Fibroblast of the conjunctiva (primary cell): Measurements from ENCODE around the gene IGF1R.

Experiments
- DNase-seq: peaks from one replicate; pipeline ENCODE4 v3.0.0-alpha.2; 2010; ENCODE audit warnings: low read depth

IGF1R gene

DNA sequence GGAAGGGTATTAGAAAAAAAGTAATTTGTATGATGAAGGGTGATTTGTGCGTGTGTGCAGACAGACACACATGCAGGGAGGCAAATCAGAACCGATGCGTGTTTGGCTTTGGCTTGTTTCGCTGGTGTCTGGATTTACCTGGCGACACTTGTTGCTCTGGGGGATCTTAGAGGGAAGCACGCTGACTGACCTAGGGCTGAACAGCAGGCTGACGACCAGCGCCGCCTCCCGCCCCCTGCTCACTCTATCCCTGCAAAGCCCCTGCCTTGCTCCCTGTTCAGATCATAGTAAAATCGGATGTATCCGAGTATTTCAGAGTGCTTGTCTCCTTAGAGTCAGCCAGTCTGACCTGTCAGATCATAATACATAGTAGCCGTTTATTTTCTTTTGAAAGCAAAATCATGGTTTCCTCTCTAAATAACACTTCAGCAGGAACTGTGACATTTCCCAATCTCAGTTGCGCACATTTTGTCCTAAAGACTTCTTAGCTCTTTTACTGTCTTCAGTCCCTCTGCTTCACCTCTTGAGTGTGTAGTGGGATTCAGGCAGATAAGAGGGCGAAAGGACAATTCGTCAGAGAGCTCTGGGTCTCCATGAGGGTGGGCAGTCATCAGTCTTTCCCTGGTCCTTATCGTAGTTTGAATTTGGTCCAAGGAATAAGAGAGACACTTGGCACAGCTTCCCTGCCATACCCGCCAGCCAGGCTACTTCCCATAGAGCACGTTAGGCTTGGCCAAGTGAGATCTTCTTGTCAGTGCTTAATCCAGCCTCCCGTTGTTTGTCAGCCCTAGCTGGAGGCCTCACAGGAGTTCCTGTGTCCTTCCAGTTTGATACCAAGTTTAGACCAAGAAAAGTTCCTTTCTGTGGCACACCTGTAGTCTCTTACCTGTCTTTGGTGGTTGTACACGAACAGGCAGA, 261.9 kb downstream of the IGF1R start:
- DNase-seq: no peak

DNA sequence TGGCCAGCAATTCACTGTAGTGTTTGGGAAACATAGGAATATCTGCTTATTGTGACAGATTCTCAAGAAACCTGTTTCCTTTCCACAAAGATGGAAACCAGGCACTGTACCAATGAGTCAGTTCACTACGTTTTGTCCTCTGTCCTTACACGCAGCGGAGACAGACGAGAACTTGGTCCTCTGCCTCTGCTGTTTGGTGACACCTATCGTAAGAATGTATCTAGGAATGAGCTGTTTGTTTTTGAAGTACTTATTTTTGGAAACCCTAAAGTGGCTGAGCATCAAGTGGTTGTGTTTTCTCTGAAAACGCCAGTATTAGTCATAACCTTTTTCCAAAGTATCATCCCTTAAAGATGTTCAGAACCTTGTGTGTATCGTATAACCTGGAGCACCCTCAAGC, 266.3 kb downstream of the IGF1R start:
- DNase-seq: peak; percentile 50

DNA sequence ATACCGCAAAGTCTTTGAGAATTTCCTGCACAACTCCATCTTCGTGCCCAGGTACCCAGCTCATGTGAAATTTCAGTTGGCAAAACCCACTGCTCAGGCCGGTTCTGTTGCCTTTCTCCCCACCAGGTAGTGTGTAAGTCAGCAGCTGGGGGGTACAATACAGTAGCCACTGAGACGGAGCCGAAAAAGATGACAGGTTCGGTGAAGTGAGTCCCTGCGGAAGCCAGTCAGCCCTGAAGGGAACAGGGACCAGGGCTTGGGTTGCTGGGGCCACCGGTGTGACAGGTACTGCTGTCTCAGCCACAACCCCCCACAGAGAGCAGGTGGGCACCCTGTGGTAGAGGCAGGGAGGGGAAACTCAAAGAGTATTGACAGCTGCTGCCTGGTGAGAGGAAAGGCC, 268.5 kb downstream of the IGF1R start:
- no peak for DNase-seq

DNA sequence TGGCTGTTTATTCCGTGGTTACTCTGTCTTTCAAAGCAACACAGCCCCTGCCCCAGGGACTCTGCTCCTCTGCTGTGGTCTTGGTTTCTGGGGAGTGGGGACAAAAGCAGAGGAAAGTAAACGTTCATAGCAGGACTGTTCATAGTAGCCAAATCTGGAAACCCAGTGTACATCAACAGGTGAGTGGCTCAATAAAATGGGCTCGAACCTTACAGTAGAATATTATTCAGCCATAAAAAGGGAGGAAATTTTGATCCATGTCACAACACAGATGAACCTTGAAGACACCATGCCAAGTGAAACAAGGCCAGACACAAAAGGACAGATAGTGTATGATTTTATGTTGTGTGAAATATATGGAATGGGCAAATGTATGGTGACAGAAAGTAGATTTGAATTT, 269.1 kb downstream of the IGF1R start:
- no peak for DNase-seq

DNA sequence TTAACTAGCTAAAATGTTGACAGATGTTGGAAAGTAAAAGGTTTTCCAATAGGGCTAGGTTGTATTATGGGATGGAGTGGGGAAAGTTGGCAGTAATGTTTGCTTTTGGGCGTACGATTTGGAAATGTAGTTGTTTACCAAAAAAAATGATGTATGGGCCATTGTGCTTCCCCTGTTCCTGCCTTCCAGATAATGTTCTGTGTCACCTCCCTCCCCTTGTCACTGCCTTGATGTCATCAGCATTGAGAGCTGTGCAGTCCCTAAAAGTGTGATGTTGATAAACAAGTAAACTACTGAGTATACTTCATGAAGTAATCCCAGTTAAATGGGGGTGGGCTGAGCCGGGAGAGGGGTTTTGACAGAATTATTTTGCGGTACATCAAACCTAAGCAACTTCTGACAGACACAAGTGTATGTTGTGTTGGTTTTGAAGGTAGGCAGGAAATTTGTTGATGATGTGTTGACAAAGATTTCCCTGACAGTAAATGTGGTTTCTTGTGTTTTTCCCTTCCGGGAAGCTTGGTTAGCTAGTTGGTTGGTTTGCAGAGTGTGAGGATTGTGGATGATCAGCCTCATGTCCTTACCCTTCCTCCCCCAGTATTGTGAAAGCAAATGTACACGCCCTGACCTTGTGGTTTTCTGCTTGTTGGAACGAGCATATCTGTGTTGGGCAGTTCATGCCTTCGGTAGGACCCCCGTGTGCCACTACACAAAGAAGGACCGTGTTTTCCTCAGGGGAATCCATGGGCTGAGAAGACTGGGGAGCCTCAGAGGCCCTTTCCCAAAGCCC, 271.9 kb downstream of the IGF1R start:
- no peak for DNase-seq

DNA sequence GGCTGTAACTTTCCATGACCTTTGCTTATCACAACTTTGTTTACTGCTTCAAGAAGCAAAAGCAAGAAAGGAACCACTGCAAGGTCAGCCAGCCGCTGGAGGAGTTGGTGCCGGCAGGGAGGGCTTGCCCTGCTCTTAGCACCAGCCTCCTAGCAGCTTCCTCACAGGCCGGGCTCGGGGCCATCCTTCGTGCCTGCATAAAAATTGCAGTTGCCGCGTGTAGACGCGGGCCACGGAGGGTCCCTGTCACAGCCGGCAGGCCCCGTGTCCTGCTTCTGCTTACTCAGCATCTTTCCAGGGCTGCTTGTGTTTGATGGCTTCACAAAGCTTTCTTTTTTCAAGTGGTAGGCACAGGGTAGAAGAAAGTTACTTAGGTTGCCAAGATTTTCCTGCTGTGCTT, 274.8 kb downstream of the IGF1R start:
- no peak for DNase-seq

DNA sequence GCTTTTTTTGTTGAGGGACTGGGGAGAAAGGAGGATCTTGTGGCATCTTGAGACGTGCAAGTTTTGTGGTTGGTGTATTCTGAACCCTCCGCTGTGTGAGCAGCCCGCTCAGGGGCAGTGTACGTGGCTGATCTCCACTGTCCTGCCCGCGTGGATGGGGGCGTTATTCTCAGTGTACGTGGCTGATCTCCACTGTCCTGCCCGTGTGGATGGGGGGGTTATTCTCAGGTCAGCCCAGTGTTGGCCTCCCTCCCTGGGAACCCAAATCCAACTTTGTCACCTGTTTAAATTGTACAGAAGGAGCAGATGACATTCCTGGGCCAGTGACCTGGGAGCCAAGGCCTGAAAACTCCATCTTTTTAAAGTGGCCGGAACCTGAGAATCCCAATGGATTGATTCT, 275.2 kb downstream of the IGF1R start:
- DNase-seq: no peak

DNA sequence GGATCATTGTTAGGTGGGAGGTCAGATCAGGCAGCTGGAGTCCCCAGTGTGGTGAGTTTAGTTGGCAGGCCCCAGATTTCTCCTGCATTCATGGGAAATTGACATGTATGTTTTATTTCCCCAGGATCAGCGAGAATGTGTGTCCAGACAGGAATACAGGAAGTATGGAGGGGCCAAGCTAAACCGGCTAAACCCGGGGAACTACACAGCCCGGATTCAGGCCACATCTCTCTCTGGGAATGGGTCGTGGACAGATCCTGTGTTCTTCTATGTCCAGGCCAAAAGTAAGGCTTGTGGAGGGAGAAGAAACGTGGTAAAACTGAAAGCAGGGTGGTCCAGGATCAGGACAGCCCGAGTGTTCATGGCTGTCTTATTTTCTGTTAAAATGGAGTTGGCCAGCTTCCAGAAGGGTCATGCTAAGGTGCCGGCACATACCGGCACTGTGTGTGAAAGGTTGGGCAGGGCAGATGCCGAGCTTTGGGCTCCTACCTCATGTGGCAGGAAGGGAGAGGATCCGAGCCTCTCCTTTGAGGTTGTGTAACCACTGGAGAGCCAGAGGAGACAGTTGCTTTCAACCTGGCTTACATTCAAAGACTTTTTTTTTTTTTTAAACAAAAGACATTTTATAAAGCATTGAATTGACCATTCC, 276.2 kb downstream of the IGF1R start:
- no peak for DNase-seq

DNA sequence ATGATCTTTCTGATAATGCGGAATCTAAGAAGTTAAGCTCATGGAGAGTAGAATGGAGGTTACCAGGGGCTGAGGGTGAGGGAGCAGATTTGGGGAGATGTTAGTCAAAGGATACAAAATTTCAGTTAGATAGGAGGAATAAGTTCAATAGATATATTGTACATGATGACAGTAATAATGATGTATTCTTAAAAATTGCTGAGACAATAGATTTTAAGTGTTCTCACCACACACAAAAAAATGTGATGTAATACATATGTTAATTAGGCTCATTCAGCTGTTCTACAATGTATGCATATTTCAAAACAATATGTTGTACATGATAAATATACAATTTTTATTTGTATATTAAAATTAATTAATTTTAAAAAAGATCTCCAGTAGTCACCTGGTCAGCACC, 277.9 kb downstream of the IGF1R start:
- no peak for DNase-seq

DNA sequence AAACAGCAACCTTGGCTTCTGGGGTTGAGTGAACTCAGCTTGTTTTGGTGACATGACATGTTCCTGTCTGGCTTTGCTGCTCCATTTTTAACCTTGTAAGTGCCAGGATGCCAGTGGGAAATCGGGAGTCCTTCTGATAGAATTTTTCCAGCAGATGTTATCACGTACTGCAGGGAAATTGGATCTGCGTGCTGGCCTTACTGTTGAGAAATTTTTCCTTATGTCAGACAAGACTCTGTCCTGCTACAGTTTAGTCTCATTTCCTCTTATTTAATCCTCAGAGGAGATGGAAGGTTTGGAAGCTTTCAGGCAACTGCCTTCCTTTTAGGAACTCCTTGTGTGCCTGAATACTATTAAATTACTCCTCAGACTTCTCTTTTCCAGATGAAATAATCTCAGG, 278.7 kb downstream of the IGF1R start:
- DNase-seq: no peak

DNA sequence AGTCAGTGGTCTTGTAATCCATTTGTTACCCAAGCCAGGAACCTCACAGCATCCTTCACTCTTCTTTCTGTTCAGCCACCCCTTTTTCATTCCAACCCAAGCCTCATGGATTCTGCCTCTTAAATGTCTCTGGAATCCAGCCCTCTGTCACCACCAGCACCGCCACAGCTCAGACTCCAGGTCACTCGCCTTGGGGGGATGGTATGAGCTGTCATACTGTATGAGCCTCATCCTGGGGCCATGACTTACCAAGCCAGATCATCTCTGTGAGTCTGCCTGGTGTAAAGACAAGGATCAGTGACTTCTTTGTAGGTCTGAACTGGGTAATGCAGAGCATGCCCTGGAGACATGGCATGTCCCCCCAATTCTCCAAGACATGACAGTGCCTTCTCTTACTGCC, 279.7 kb downstream of the IGF1R start:
- DNase-seq: no peak

DNA sequence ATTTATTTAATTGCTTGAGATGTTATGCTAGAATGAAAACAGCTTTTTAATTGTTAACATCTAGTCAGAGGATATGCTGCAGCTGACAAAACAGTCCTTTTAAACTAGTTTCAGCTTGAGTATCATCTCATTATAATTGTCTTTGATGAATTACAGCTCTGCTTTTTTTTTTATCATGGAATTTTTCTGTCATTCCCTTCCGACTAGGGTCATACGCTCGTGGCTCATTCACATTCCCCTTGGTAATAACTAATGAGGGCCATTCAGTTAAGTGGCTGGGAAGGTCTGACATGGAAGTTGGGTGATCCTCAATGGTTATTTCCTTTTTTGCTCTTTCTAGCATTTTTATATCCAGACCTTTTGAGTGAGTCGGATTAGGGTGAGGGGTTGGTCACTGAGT, 282.2 kb downstream of the IGF1R start:
- no peak for DNase-seq

DNA sequence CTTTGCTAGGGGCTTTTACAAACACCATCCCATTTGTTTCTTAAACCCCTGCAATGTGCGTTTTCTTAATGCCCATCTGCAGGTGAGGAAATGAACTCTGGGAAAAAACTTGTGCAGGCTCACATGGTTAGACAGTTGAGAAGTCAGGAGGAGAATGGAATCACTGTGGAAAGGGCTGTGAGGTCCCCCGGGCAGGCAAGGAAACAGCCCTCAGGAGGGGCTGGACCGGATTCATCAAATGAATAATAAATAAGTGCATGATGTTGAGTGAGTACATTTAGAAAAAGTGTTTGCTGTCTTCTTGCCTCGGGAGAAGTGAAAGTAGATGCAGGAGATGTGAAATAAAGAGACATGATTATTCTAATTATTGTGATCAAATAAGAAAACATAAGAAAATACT, 282.7 kb downstream of the IGF1R start:
- no peak for DNase-seq

DNA sequence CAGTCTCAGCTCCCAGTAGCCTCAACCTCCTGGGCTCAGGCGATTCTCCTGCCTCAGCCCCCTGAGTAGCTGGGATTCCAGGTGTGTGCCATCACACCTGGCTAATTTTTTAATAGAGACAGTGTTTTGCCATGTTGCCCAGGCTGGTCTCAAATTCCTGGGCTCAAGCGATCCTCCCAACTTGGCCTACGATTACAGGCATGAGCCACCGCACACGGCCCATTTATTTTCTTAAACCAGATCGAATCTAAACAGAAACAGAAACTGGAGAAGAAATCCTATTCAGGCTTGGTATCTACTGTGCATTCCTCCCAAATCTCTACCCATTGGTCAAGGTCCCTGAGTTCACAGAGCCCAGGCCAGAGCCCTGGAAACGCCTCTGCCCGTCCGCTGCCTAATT, 285.1 kb downstream of the IGF1R start:
- DNase-seq: no peak

DNA sequence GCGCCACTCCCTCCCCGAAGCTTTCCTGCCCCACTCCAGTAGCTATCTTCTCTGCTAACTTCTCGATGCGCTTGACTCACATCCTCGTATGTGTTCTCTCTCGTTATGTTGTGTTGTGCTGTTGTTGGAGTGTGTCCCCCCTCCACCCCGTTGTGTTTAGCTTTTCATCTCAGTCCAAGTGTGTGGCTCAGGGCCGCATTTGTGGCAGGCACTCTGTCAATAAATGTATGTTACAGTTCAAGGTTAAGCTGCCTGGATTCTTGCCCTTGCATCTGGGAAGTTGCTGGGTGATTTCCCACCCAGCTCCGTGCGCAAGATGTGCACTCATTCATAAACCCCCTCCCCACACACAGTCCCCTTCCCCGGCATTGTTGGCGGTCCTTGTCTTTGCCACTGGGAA, 287.4 kb downstream of the IGF1R start:
- DNase-seq: no peak

DNA sequence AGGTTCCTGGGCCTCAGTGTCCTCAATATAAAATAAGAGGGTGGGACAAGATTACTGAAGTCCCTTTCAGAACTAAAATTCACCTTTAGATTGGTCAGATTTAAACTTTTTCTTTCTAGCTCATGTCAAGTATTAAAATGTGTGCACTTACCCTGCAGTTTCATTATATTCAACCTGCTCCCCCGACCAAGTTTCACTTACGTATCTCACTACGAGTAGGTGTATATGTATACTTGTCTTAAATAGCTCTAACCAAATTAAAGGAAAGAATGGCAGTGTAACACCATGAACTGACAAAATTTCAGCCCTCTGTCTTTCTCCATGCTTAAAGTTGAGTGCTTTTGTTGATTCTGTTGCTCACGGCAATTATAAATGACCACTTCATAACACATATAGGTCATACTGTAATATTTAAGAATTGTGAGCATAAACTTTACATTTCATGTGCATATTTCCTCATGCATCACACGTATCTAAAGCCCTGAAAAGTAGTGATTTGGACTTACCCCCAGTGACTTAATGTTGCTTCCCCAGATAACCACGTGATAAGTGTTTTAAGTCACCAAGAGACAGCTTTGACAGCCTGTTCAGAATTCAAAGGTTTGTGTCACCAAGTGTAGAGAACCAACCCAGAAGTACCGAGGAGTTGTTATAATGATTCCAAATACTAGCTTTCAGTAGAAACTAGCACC, 289.2 kb downstream of the IGF1R start:
- DNase-seq: no peak

DNA sequence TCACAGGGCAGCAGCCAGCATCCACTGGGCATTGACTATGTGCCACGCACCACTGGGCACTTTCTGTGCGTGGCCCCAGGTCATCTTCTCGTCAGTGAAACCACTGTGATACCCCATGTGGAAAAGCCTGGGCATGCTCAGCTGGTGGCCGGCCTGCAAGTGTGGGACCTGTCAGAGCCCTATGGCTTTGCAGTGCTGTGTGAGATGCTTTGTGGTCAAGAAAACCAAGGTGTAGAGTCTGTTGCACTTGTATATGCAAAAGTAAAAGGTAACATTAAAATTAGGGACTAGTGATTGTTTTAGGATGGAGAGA, 289.7 kb downstream of the IGF1R start:
- no peak for DNase-seq

DNA sequence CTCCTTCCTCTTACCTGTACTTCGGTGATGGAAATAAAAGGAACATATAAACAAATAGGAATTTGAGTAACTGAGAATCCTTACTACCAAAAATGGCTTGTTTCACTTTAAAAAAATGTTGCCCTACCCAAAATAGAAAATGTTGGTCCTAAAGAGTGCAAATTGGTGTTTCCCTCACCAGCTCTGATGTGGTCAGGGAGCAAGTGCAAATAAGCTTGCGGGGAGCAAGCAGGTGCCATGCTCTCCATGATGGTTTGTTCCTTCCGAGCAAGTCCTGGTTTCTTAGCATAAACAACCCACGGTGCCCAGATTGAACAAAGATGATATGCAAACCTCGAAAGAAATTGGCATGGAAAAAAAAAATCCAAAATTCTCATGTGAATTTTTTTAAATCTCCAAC, 290.5 kb downstream of the IGF1R start:
- DNase-seq: no peak

DNA sequence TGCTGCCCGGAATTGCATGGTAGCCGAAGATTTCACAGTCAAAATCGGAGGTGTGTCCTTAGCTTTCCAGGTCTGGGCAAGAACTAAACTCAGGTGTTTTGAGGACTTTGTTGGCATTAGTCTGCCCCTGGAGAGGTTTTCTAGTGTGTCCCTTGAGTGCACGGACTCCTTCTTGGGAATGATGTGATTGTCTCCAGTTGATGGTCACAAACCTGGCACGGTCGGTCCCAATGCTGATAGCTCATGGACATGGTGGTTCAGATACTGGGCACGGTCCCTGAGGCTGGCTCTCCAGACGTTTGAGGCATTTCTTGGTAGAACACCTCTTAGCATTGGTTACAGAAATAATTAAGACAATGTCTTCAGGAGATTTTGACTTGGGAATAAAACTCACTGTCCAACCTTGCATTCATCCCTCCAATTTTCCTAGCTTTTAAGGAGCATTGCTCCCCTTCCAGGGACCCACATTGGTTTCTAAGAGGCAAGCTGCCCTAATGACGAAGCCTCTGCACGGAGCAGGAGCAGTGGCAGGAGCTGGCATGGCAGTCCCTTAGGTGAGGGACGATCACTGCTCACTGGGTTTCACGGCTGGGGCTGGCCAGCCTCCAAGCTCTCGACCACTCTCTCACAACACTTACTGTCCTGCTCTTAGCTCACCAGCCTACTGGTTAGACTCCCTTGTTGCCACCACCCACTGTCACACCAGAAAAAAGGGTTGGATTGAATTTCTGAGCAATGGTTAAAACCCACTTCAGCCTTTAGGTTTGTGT, 291.2 kb downstream of the IGF1R start:
- DNase-seq: no peak

DNA sequence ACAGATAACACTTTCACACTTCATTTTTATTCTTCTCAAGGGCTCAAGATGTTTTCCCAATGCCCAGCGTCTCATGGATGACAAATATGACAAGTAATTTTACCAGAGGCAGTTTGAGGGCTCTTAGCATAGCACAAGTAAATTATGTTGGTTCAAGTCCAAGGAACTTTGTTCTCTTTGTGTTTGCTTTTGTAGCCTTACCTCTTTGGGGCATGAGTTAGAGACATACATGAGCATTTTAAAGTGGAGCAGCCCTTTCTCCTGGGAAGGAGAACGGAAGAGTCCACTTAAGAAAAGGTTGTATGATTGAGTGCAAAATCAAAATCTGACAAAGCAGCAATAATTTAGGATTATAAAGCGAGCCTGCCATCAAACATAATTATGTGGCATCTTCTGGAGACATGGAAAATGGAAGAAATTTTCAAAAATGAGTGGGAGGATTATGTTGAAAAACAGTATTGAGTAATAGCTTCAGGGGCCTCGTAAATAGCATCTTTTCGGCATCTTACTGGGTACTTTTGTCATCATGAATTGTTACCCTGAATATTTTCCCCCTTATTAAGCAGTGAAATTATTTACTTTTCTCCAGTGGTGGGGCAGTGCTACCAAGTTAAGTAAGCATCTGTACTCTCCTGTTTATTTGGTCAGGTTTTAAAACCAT, 293.4 kb downstream of the IGF1R start:
- no peak for DNase-seq

DNA sequence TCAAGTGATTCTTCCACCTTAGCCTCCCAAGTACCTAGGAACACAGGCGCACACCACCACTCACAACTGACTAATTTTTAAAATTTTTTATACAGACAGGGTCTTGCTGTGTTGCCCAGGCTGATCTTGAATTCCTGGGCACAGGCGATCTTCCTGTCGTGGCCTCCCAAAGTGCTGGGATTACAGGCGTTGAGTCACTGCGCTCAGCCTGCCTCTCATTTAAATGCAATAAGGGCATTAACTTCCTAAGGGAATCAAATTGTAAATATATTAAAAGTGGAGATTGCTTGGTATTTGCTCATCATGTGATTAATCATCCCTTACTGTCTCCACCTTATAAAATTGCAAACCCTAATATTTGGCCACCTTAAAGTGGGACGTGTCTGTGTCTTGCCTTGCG, 294.1 kb downstream of the IGF1R start:
- no peak for DNase-seq
